HG02610 (cell line): Measurements from ENCODE around the gene ARHGAP15.
A peak's percentile ranks its signal among the peaks of the same experiment; 100 is the strongest.
"Not testable (repeated sequence)": the region's sequence is repeated elsewhere in the genome, so short reads cannot be mapped to it uniquely, and the experiment has no call there.

ENCODE experiments used
- ATAC-seq: cut with Tn5 transposase; IDR thresholded peaks from one replicate; pipeline ENCODE4 v1.9.1; 2021; ENCODE audit warnings: mild to moderate bottlenecking, moderate library complexity; ENCODE audit not compliant: unreplicated experiment

Gene ARHGAP15

DNA sequence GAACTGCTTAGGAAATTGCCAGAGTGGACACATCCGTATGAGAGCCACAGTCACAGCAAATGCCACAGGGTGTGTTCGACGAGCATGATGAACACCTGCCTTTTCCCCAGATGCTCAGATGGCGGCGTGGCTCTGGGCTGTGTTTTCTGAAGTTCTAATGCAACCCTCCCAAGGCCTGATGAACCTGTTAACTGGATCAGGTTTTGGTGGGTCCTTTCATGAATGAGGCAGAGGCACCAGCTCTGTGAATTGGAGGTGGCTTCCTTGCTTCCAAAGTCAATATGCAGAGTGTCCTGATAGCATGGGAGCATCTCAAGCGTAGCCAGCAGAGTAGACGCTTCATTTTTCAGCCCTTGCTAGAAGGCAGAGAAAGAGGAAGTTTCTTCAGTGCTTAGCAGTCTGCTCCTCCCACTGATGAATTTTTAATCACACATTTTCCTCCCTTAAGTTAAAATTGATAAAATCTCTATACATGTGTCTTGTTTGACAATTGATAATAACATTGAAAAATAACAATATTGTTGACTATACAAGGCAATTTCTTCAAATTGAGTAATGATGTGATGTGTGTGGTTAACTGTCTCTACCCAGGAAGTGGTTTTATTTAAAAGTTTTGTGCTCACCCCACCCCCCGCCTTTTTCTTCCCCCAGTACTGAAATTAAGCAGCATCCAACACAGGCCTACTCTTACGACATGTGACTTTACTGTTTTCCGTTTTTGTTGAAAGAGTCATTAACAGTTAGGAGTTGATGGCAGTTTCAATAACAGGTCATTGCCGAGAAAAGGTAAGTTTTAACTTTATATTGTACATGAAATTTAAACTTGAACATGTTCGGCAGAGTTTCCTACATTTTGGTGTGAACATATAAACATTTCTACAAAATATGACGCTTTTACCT, at the start of gene ARHGAP15:
Gene ARHGAP15 (plus strand): TSS at position 739 of the 900 bp plus-strand sequence.
- ATAC-seq, result peak; percentile 91

DNA sequence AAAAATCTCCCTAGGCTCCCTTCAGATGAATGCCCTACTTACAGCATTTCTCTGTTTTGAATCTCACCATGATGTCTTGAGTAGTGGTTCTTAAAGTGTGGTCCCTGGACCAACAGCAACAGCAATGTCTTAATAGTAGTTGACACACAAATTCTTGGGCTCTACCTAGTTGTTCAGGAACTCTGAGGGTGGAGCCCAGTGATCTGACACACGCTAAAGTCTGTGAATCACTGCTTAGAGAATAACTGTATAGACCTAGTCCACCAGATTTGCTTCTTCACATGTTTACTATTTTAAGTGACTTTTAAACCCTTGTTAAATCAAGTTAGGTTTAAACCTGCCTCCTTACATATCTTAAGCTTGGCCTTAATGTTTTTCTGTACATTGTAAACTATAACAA, 47.6 kb upstream of the ARHGAP15 start:
- no peak for ATAC-seq

DNA sequence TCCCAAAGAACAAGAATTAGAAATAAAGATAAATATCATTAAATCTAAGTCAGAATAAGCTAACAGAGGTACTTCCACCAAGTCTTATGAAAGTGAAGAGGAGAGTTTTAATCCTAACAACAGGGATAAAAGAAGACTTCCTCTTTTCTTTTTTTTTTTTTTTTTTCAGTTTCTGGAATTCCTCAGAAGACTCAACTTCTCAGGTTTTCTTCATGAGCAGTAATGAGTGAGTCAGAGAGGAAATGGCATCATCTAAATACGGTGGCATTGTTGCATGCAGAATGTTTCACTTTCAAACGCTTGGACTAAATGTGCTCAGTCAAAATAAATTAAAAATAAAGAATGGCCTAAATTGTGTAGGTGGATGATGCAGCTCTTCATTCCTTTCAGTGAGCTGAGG, 45.6 kb upstream of the ARHGAP15 start:
- ATAC-seq, result peak; percentile 41

DNA sequence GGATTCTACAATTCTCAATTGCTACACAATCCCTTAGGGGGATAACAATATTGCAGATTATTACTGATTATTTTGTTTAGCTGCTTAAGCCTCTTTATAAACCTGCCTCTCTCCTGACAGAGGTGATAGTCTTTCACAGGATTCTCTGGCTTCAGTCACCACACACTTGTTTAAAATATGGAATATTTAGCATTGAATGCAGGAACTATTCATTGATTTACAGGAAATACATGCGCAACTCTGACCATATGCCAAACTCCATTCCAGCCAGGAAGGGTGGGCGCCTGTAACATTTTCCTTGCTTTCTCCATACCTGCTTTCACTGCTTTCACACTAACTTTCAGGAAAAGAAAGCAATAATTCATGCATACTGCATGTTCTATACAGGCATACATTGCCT, 44.8 kb upstream of the ARHGAP15 start:
- ATAC-seq, result no peak

DNA sequence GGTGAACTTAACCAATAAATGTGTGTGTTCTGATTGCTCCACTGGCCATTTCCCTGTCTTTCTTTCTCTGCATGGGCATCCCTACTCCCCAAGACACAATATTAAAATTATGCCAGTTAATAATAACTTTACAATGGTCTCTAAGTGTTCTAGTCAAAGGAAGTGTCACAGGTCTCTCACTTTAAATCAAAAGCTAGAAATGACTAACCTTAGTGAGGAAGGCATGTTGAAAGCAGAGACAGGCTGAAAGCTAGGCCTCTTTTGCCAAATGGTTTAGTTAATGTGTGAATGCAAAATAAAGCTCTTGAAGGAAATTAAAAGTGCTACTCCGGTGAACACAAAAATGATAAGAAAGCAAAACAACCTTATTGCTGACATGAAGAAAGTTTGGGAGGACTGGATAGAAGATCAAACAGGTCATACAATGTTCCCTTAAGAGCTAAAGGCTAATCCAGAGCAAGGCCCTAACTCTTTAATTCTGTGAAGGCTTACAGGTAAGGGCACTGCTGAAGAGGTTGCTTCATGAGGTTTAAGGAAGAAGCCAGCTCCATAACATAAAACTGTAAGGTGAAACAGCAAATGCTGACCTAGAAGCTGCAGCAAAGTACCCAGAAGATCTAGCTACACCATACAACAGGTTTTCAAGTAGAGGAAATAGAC, 44.0 kb upstream of the ARHGAP15 start:
- ATAC-seq, result peak; percentile 64

DNA sequence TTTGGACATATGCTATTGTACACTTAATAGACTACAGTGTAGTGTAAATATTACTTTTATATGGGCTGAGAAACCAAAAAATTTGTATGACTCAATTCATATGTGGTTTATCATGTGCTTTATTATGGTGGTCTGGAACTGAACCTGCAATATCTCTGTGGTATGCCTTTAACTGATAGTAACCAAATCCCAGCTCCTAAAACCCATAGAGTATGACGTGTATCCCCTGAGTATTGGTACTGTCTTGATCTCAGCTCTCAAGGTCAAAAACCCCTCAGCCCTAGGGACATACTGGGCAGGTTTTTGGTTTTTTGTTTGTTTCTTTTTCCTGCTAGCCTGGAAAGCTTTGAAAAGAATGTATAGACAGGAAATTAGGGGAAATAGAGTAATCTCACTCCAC, 42.2 kb upstream of the ARHGAP15 start:
- no peak for ATAC-seq

DNA sequence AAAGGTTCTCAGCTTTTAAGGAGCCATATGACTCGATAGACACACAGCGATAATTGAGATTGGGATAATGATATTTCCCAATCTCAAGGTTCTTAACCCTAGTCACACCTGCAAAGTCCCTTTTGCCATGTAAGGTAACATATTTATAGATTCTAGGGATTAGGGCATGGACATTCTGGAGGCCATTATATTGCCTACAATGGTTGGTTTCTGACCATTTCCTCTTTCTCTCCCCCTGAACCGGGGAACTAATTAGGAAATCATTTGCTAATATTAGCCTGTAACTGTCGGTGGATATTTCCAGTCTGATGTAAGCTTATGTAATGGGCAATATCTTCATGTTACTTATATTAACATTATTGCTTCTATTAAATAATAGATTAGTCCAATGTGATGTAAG, 40.8 kb upstream of the ARHGAP15 start:
- no peak for ATAC-seq

DNA sequence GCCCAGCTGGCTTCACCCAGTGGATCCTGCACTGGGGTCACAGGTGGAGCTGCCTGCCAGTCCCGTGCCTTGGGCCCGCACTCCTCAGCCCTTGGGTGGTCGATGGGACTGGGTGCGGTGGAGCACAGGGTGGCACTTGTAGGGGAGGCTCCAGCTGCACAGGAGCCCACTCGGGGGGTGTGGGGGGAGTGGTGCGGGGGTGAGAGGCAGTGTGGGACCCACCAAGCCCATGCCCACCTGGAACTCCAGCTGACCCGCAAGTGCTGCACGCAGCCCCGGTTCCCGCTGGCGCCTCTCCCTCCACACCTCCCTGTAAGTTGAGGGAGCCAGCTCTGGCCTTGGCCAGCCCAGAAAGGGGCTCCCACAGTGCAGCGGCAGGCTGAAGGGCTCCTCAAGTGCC, 39.7 kb upstream of the ARHGAP15 start:
- not testable (repeated sequence) for ATAC-seq

DNA sequence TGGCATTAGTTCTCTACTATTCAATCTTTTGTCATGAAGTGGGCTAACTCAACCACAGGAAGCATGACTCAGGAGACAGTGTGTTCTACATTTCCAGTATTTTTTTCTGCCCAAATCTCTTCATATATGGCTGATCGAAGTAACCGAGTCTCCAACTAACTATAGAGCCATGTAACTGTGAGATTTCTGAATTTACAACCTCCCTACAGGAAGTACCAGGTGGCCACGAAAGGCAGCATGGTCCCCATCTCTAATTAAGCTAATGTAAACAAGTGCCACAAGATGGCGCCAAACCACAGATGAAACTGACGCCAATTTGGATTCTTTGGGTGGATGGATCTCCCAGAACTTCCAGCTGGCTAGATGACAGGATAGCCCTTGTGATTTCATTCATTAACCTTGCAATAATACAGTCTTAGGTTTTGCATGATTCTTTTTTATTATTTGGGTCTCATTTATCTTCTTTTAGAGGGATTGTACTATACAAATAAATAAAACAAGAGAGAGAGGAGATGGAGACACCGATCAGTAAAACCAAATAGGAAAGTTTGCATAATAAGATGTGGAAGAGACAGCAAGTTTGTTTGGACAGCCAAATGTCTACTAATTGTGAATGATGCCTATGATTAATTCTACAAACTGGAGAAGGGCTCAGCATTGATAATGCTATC, 18.3 kb upstream of the ARHGAP15 start:
- ATAC-seq, result peak; percentile 87

DNA sequence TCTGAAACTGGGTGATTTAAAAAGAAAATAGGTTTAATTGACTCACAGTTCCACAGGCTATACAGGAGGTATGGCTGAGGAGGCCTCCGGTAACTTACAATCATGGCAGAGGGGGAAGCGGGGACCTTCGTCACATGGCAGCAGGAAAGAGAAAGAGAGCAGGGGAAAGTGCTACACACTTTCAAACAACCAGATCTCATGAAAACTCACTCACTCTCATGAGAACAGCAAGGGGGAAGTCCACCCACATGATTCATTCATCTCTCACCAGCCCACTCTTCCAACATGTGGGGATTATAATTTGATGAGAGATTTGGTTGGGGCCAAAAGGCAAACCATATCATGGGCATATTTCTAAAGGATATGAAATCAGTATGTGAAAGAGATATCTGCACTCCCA, 12.0 kb upstream of the ARHGAP15 start:
- no peak for ATAC-seq

DNA sequence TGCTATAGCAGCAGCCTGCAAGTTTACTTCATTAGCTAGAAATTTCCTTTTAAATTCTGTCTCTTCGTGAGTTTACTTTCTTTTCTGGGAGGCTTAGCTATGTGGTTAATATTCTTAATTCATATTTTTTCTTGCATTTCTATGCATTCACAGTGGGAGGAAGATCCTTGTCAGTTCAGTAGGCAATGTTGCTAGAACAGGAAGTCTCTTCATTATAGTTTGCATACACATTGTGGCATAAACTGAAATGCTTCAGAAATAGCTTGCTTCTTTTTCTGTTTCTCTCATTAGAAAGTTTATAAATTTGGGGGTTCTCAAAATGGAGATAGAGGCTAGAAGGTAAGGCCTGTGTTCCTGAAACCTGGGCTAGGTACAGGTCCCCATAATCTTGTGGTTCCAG, 8.1 kb upstream of the ARHGAP15 start:
- peak; percentile 77 for ATAC-seq

DNA sequence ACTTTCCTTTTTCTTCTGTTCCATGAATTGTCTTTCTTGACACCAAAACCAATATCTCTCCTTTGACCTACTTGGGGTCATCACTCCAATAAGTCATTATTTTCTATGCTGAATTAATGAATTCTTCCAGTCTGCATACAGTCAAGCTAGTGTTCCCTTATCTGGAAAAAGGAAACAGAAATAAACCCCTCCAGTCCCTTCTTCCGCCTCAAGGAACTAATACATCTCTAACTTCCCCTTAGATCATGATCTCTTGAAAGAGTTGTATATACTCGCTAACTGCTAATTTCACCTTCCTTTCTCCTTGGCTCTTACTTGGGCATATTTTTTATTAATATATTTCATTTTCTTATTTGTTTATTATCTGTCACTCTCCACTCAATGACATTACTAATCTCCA, 7.3 kb upstream of the ARHGAP15 start:
- ATAC-seq, result no peak

DNA sequence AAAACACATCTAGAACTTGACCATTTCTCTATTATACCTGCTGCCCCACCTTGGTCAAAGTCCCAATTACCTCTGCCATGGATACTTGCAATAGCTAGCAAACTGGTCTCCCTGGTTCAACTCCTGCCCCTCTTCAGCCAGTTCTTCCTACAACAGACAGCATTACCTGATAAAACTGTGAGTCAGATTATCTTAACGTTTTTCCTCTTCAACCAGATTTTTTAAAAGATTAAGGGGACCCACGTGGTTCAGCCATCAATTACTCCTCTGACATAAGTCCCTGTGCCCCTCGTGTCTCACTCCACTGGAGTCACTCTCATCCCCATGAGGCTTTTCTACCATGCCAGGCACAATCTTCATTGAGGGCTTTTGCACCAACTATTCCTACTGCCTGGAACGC, 5.3 kb upstream of the ARHGAP15 start:
- ATAC-seq, result no peak

DNA sequence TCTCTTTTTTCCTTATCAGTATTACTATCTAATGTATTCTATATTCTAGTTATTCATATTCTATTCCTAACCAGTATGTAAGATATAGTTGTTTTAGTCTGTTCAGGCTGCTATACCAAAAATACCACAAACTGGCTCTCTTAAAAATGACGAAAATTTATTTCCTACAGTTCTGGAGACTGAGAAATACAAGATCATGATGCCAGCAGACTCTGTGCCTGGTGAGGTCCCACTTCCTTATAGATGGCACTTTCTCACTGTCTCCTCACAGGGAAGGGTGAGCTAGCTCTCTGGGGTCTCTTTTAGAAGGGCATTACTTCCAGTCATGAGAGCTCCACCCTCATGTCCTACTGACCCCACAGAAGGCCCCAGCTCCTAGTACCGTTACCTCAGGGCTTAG, 4.8 kb upstream of the ARHGAP15 start:
- no peak for ATAC-seq

DNA sequence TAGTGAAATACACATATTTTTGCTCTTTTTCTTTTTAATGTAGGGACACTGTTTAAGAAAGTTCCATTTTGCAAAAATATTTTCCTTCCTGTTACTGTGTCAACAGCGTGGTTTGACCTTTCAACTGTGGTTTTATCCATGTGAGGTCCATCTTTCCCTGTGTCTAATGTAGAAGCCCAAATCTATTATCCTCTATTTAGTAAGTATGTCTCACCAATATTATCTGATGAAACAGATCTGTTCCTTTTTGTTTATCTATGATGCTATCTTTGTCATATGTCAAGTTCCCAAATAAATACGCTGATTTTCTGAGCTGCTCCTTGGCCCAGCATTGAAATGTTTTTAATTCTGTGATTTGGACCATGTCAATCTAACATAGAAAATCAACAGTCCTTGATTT, 3.5 kb upstream of the ARHGAP15 start:
- ATAC-seq, result no peak

DNA sequence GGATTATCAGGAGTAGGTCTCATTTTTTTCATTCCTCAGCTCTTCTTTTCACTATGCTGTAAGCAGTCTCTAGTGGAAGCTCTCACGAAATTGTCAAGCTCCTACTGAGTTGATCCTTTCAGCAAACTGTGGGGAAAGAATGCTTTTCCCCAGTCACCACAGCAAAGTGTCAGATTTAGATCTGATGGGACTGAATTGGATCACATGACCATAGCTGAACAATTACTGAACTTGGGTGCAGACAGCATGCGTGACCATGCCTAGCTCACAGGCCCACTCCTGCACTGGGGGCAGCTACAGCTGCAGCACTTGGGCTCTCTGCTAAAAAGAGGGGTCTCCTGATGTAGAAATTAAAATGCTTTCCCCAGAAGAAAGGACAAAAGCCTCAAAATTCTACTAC, 3.1 kb downstream of the ARHGAP15 start:
- peak; percentile 45 for ATAC-seq

DNA sequence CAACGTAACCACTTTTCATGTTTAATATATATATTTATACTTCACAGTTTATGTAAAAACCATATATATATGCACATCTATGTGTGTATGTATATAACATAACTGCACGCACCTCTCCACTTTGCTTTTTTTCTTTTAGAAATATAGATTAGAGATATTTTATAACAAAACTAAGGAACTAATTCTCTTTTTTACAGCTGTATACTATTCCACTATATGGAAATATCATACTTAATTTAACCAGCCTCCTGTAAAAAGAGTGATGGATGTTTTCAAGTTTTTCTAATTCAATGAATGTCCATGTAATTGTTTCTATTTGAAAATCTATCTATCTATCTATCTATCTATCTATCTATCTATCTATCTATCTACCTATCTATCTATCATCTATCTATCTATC, 4.6 kb downstream of the ARHGAP15 start:
- ATAC-seq, result no peak

DNA sequence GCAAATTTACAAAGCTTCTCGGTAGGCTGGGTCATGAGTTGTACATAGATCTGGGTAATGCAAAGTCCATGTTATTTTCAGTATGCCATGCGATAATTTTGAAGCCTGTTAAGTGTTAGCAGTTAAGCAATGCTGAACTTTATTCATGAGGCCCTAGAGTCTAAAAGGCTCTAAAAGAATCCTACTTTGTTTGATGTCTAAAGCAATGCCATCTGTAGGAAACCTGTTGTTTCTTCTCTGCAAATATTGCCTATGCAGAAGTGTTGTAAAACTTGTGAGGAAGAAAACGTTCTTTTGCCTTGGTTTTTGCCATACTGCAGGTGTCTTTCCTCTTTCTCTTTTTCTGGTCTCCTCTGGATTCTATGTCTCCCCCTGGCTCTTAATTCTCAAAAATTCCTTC, 9.1 kb downstream of the ARHGAP15 start:
- no peak for ATAC-seq

DNA sequence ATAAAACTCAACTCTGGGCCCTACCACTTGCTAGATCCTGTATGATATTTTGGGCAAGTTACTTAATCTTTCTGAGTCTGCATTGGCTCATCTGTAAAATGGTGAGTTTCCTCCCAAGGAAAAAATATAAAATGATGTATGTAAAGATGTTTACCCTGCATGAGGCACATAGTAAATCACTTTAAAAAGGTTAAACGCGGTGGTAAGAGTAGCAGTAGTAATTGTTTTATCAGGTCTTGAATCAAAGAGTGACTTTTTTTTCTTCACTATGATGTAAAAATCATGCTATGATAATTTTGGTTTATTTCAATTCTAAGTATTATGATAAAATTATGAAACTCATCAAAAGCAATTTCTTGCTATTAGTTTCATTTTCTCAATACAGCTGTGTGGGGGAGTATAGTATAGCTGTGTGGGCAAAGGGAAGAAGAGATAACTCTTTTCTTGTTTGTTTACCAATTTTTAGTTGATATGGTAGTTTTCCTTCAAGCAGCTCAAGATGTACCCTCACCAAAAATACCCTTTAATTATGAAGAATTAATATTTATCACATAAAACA, 10.7 kb downstream of the ARHGAP15 start:
- peak; percentile 22 for ATAC-seq

DNA sequence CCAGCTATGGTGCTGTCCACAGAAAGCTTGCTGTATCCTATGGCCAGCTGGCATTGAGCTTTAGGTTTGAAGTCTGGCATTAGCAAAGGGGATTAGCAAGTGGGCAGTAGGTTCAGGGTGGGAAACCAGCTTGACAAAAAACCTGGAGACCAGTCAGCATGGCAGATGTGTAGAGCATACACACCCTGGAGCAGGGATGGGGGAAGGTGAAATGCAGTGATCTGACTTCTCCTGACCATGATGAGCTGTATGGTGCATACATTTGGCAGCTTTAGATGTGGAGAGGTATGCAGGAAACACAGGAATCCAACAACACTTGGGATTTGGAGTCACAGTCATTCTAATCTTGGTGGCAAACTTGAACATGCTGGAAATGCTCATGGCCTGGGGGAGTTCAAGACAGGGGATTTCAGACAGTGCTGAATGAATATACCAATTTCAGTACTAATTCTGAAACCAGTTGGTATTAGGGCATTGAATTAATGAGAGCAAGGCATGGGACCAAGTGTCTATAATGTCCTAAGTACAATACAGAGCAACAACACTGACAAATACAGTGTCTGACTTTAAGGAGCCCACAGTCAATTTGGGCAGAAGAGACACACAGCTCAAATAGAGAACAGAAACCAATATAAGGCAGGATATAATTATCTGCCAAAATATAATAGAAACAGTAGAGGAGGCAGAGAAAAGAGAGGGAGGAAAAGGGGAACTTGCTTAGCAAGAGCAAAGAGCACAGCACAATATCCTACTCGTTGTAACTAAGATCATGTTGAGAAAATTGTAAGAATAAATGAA, 11.8 kb downstream of the ARHGAP15 start:
- ATAC-seq, result peak; percentile 82

DNA sequence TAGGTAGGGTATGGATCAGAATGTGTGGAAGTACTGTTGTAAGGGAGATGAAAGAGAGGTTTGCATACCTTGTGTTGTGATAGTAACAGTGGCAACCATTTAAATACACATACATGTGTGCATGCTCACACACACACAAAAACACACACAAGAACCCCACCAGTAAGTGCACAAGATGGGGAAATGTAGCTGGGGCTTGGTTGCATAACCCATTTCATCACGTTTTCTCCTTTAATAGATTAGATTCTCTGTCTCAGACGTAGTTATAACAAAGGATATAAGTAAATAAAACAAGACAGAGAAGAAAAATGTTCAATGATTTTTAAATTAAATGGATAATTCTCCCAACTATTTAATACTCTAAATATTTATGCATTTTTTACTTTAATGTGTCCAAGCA, 13.4 kb downstream of the ARHGAP15 start:
- ATAC-seq, result no peak
